ENCODE results near the gene STMN3.
"Not testable (repeated sequence)": the region's sequence is repeated elsewhere in the genome, so short reads cannot be mapped to it uniquely, and the experiment has no call there.

GRCh38 chr20:63630956-63631355 lies 22.3 kb downstream of the STMN3 start:
- TF ChIP-seq POLR2A (IDR thresholded peaks at IDR 0.05) = not testable (repeated sequence)
- TF ChIP-seq, protein P1, sequence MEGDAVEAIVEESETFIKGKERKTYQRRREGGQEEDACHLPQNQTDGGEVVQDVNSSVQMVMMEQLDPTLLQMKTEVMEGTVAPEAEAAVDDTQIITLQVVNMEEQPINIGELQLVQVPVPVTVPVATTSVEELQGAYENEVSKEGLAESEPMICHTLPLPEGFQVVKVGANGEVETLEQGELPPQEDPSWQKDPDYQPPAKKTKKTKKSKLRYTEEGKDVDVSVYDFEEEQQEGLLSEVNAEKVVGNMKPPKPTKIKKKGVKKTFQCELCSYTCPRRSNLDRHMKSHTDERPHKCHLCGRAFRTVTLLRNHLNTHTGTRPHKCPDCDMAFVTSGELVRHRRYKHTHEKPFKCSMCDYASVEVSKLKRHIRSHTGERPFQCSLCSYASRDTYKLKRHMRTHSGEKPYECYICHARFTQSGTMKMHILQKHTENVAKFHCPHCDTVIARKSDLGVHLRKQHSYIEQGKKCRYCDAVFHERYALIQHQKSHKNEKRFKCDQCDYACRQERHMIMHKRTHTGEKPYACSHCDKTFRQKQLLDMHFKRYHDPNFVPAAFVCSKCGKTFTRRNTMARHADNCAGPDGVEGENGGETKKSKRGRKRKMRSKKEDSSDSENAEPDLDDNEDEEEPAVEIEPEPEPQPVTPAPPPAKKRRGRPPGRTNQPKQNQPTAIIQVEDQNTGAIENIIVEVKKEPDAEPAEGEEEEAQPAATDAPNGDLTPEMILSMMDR (IDR thresholded peaks at IDR 0.05) = not testable (repeated sequence)
